HEK293T (cell line): ENCODE data around the gene DHRS1.
"Not testable (repeated sequence)": the region's sequence is repeated elsewhere in the genome, so short reads cannot be mapped to it uniquely, and the experiment has no call there.

Experiments used
- CTCF ChIA-PET: fragments of 350-600 bp; formaldehyde crosslinking; extraction: SDS; loops from one replicate; lab custom pipeline; 2021; ENCODE audit warnings: antibody characterized with exemption, inconsistent platforms; lab: Yijun Ruan, JAX
- POLR2A ChIA-PET: fragments of 350-600 bp; formaldehyde crosslinking; extraction: SDS; loops from one replicate; lab custom pipeline; 2020; ENCODE audit warnings: antibody characterized with exemption, inconsistent platforms; lab: Yijun Ruan, JAX
- DNase-seq: peaks from one replicate; pipeline ENCODE4 v3.0.0; 2012; ENCODE audit warnings: mixed read lengths; ENCODE audit errors: extremely low spot score
- ARNT ChIP-seq: fragments of 450-650 bp; IDR thresholded peaks from 2 replicates; pipeline ENCODE4 v1.6.1; 2017; ENCODE audit warnings: mild to moderate bottlenecking
- BHLHE40 ChIP-seq: fragments of 450-650 bp; IDR thresholded peaks from 2 replicates; pipeline ENCODE4 v1.6.1; 2016; ENCODE audit warnings: mild to moderate bottlenecking, moderate library complexity, borderline replicate concordance
- CTBP1 ChIP-seq: fragments of 450-650 bp; IDR thresholded peaks from 2 replicates; pipeline ENCODE4 v1.6.1; 2016; ENCODE audit warnings: borderline replicate concordance
- ELF4 ChIP-seq: fragments of 450-650 bp; IDR thresholded peaks from 2 replicates; pipeline ENCODE4 v1.6.1; 2017; ENCODE audit warnings: antibody characterized with exemption
- FOXA1 ChIP-seq: fragments of 450-650 bp; IDR thresholded peaks from 2 replicates; pipeline ENCODE4 v1.6.1; 2016; ENCODE audit warnings: mild to moderate bottlenecking
- FOXK2 ChIP-seq: fragments of 450-650 bp; IDR thresholded peaks from 2 replicates; pipeline ENCODE4 v1.6.1; 2016; ENCODE audit warnings: mild to moderate bottlenecking
- FOXM1 ChIP-seq: fragments of 450-650 bp; IDR thresholded peaks from 2 replicates; pipeline ENCODE4 v1.6.1; 2017; ENCODE audit warnings: mild to moderate bottlenecking, borderline replicate concordance
- HDGF ChIP-seq: fragments of 450-650 bp; IDR thresholded peaks from 2 replicates; pipeline ENCODE4 v1.6.1; 2017; ENCODE audit warnings: antibody characterized with exemption, borderline replicate concordance
- L3MBTL2 ChIP-seq: fragments of 450-650 bp; conservative IDR thresholded peaks from 2 replicates; pipeline ENCODE4 v1.6.1; 2016; ENCODE audit warnings: mild to moderate bottlenecking
- LEF1 ChIP-seq: fragments of 450-650 bp; IDR thresholded peaks from 2 replicates; pipeline ENCODE4 v1.6.1; 2017; ENCODE audit warnings: mild to moderate bottlenecking, borderline replicate concordance
- NFRKB ChIP-seq: fragments of 450-650 bp; IDR thresholded peaks from 2 replicates; pipeline ENCODE4 v1.6.1; 2016; ENCODE audit warnings: mild to moderate bottlenecking, moderate library complexity
- PKNOX1 ChIP-seq: fragments of 450-650 bp; IDR thresholded peaks from 2 replicates; pipeline ENCODE4 v1.6.1; 2016
- SP1 ChIP-seq: fragments of 450-650 bp; IDR thresholded peaks from 2 replicates; pipeline ENCODE4 v1.6.1; 2017
- SUZ12 ChIP-seq: fragments of 450-650 bp; IDR thresholded peaks from 2 replicates; pipeline ENCODE4 v1.6.1; 2016; ENCODE audit warnings: mild to moderate bottlenecking
- TARDBP ChIP-seq: fragments of 450-650 bp; IDR thresholded peaks from 2 replicates; pipeline ENCODE4 v1.6.1; 2016
- ZNF384 ChIP-seq: fragments of 450-650 bp; IDR thresholded peaks from 2 replicates; pipeline ENCODE4 v1.6.1; 2016

The DHRS1 gene

DNA sequence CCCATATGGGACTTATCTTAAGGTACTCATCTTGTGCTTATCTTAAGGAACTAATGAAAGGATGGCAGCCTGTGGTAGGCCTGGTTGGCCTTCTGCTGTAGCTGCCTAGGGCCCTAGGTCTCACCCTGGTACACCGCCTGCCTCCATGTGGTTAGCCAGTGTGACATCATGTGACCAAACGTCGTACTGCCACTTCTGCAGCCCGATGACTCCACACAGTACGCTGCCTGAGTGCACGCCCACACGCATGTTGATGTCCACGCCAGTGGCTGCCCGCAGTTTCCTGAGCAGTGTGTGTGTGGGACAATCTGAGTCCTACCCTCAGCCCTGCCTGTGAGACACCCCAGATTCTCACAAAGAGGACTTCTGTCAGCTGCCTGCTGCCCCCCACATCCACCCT is 30.2 kb upstream of the DHRS1 start:
- ChIA-PET POLR2A (no interaction called here), CTCF (interaction anchor here (9.6 kb wide), 1 partner anchor 101 kb away, joined by 145 read pairs; the partner anchor contains the start of genes CBLN3 and KHNYN)
- TF ChIP-seq NFRKB (no peak), L3MBTL2 (no peak), BHLHE40 (no peak), CTBP1 (no peak), FOXM1 (no peak), PKNOX1 (no peak), ARNT (no peak), HDGF (no peak), ELF4 (no peak), FOXK2 (no peak), FOXA1 (no peak), SP1 (no peak), ZNF384 (no peak), TARDBP (no peak), SUZ12 (no peak)
- DNase-seq = no peak

GRCh38 chr14:24329073-24329663 is 29.6 kb upstream of the DHRS1 start:
- POLR2A ChIA-PET = interaction anchor here (1.0 kb wide), 1 partner anchor 101 kb away, joined by 4 read pairs; the partner anchor contains the start of genes CBLN3 and KHNYN
- TF ChIP-seq BHLHE40 = no peak
- no peak for TF ChIP-seq SP1
- TF ChIP-seq SUZ12 = no peak
- TF ChIP-seq FOXK2 = no peak
- no peak for TF ChIP-seq NFRKB
- TF ChIP-seq ZNF384 = no peak
- no peak for TF ChIP-seq L3MBTL2
- CTCF ChIA-PET = interaction anchor here (1.5 to 9.6 kb wide), 2 partner anchors 101 to 107 kb away, joined by 10 to 145 read pairs; partner anchors contain the start of genes CBLN3 and KHNYN
- DNase-seq = no peak

DNA sequence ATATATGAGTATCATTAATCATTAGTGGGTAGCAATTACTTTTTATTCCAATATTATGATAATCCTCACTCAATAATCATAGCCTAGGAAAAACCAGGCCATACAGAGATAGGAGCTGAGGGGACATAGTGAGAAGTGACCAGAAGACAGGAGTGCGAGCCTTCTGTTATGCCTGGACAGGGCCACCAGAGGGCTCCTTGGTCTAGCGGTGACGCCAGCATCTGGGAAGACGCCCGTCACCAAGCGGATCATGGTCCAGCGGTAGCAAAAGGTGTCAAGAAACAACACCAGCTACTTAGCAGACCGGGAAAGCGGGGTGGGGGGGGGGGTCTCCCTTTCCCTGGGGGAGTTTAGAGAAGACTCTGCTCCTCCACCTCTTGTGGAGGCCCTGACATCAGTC is 28.3 kb upstream of the DHRS1 start:
- CTCF ChIA-PET = interaction anchor here (0.6 to 9.6 kb wide), 6 partner anchors 9 to 766 kb away, joined by 3 to 145 read pairs (median 3); partner anchors contain the start of genes CBLN3 and KHNYN
- DNase-seq = not testable (repeated sequence)
- POLR2A ChIA-PET = interaction anchor here (1.0 kb wide), 1 partner anchor 104 kb away, joined by 3 read pairs; no protein-coding TSS in a partner anchor

DNA sequence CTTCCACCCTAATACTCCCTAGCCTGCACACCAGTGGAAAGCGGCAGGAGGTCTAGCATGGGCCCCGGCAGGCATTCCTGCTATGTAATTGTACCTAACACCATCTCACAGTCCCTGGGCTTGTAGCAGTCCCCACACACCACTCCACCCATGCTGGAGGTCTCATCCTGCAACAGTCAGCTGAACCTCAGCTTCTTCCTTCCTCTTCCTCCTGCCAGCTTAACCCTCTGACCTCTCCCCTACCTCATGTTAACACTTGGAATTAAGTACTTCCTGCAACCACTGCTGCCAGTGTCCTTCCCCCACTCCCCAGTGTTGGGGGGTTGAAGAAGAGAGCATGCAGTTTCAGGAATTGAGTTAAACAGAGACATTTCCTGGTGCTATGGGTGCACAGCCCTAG is 27.7 kb upstream of the DHRS1 start:
- CTCF ChIA-PET = interaction anchor here (0.6 to 9.6 kb wide), 5 partner anchors 22 to 352 kb away, joined by 3 to 145 read pairs (median 3); partner anchors contain the start of genes CBLN3 and KHNYN
- DNase-seq = no peak
- no peak for TF ChIP-seq LEF1
- no peak for TF ChIP-seq CTBP1
- POLR2A ChIA-PET = no interaction called here

GRCh38 chr14:24325963-24326362 is 26.4 kb upstream of the DHRS1 start:
- ChIA-PET POLR2A (interaction anchor here (1.0 kb wide), 1 partner anchor 40 kb away, joined by 4 read pairs; no protein-coding TSS in a partner anchor), CTCF (interaction anchor here (1.6 kb wide), 1 partner anchor 18 kb away, joined by 7 read pairs; the partner anchor contains the start of gene CIDEB)
- no peak for DNase-seq
- TF ChIP-seq NFRKB = no peak
- TF ChIP-seq TARDBP = no peak
- no peak for TF ChIP-seq SUZ12
- no peak for TF ChIP-seq FOXK2
- TF ChIP-seq BHLHE40 = no peak
- TF ChIP-seq ZNF384 = no peak
- no peak for TF ChIP-seq CTBP1
- TF ChIP-seq SP1 = no peak
- TF ChIP-seq LEF1 = no peak
- no peak for TF ChIP-seq ELF4
- no peak for TF ChIP-seq HDGF
- no peak for TF ChIP-seq ARNT

DNA sequence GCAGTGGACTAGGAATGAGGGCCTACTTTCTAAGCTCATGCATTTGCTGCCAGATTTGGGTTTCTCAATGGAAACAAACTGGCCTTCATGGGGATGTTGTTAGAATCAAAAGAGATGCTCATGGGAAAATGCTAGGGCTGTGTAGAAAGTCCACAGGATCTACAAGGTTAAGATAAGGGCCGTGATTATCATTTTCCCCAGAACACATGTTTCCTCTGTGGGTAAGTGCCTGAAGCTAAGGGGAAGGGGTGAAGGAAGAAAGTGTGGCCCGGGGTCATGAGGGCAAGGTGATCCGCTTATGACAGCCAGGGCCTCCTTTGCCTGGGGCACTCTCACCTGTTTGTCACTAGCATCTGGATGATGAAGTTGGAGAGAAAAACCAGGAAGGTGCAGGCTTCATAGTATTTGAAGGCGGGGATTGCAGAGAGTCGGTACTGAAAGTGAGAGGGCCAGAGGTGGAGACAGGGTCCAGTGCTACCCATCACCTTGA is 25.5 kb upstream of the DHRS1 start:
- TF ChIP-seq ZNF384 (no peak), HDGF (no peak), ARNT (no peak), BHLHE40 (no peak)
- ChIA-PET POLR2A (interaction anchor here (1.0 to 1.5 kb wide), 4 partner anchors 41 to 117 kb away, joined by 3 to 7 read pairs (median 4); partner anchors contain the start of gene RABGGTA), CTCF (interaction anchor here (1.1 to 1.6 kb wide), 2 partner anchors 17 to 106 kb away, joined by 6 to 7 read pairs; partner anchors contain the start of gene CIDEB)
- DNase-seq = no peak

DNA sequence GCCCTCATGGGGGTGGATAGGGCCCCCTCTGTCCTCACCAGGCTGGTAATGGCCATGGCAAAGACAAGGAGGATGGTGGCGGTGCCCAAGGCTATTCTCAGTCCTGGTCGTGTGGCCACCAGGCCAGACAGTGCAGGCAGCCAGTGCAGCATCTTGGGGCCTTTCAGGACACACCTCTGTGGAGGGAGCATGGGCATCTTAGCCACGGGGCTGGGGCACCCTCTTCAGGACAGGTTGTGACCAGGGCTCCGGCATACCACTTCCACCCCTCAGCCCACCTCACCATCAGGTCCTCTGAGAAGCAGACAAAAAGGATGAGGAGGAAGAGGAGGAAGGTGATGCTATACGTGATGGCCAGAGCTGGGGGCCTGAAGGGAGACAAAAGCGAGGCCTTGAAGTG is 24.4 kb upstream of the DHRS1 start:
- CTCF ChIA-PET = interaction anchor here (1.1 to 1.3 kb wide), 2 partner anchors 16 to 108 kb away, joined by 5 to 6 read pairs; partner anchors contain the start of gene CIDEB
- TF ChIP-seq NFRKB (no peak), L3MBTL2 (no peak), ELF4 (no peak), ZNF384 (no peak), PKNOX1 (no peak)
- POLR2A ChIA-PET = interaction anchor here (1.0 to 1.5 kb wide), 3 partner anchors 53 to 118 kb away, joined by 3 to 7 read pairs (median 3); partner anchors contain the start of gene RABGGTA
- DNase-seq = no peak
